HepG2 (cell line): ENCODE measurements around the gene ELOVL6. TPM values are rescaled to one million over a fixed set of nuclear protein-coding genes. Genes with fewer than 3 reads are reported as not detected.

Experiments
- ATF7 ChIP-seq, 2 experiments: fragments of 450-650 bp in 1 of 2; sonication (generic) in 1 of 2; formaldehyde crosslinking in 1 of 2; IDR thresholded peaks; 2 replicates each; pipeline versions ENCODE4 v1.4.0 to v1.6.1; 2016 to 2020; ENCODE audit warnings: antibody characterized with exemption in 1 of 2, mild to moderate bottlenecking in 1 of 2, missing genetic modification reagents in 1 of 2
- DMAP1 ChIP-seq: IDR thresholded peaks from 2 replicates; pipeline ENCODE4 v1.6.1; 2016
- DPF2 ChIP-seq: sonication (generic); formaldehyde crosslinking; IDR thresholded peaks from 2 replicates; pipeline ENCODE4 v1.4.0; 2020; ENCODE audit warnings: mild to moderate bottlenecking, low read depth, missing genetic modification reagents, borderline replicate concordance
- EEA1 ChIP-seq: sonication (generic); formaldehyde crosslinking; IDR thresholded peaks from 2 replicates; pipeline ENCODE4 v1.5.1; 2020; ENCODE audit warnings: mild to moderate bottlenecking, missing genetic modification reagents, borderline replicate concordance
- GATAD1 ChIP-seq: IDR thresholded peaks from 2 replicates; pipeline ENCODE4 v1.6.1; 2016; ENCODE audit warnings: missing genetic modification reagents, missing compliant biosample characterization
- HMG20B ChIP-seq: conservative IDR thresholded peaks from 2 replicates; pipeline ENCODE4 v1.6.1; 2016; ENCODE audit warnings: missing genetic modification reagents, missing compliant biosample characterization
- PRMT3 ChIP-seq: sonication (generic); formaldehyde crosslinking; IDR thresholded peaks from 2 replicates; pipeline ENCODE4 v1.8.1; 2022; ENCODE audit warnings: low read depth, mild to moderate bottlenecking, moderate library complexity, missing genetic modification reagents, borderline replicate concordance
- TBX3 ChIP-seq: fragments of 450-650 bp; IDR thresholded peaks from 2 replicates; pipeline ENCODE4 v1.6.1; 2017; ENCODE audit warnings: antibody characterized with exemption, mild to moderate bottlenecking, inconsistent platforms, borderline replicate concordance
- TOPORS ChIP-seq: sonication (generic); formaldehyde crosslinking; IDR thresholded peaks from 2 replicates; pipeline ENCODE4 v1.8.0; 2023; ENCODE audit warnings: mild to moderate bottlenecking, missing genetic modification reagents
- ZNF24 ChIP-seq: fragments of 450-650 bp; IDR thresholded peaks from 2 replicates; pipeline ENCODE4 v1.6.1; 2017; ENCODE audit warnings: antibody characterized with exemption, mild to moderate bottlenecking
- ZNF556 ChIP-seq: sonication (generic); formaldehyde crosslinking; IDR thresholded peaks from 2 replicates; pipeline ENCODE4 v1.4.0; 2020; ENCODE audit warnings: mild to moderate bottlenecking, missing genetic modification reagents, borderline replicate concordance
- ZNF670 ChIP-seq: sonication (generic); formaldehyde crosslinking; IDR thresholded peaks from 2 replicates; pipeline ENCODE4 v1.8.0; 2022; ENCODE audit warnings: mild to moderate bottlenecking, missing genetic modification reagents, borderline replicate concordance
- ZNF839 ChIP-seq: sonication (generic); formaldehyde crosslinking; IDR thresholded peaks from 2 replicates; pipeline ENCODE4 v1.4.0; 2020; ENCODE audit warnings: missing genetic modification reagents, mild to moderate bottlenecking, borderline replicate concordance
- ZSCAN29 ChIP-seq: sonication (generic); formaldehyde crosslinking; conservative IDR thresholded peaks from 2 replicates; pipeline ENCODE4 v1.4.0; 2020; ENCODE audit warnings: mild to moderate bottlenecking, missing genetic modification reagents
- polyA plus RNA-seq, 8 experiments: library from polyadenylated mRNA; depleted of rRNA in 3 of 8; stranded (reverse) in 7 of 8; unstranded in 1 of 8; fragments of >200 nt; fragmentation: Illumina TruSeq in 4 of 8; extraction: Trizol in 4 of 8; gene quantifications; 2 replicates each; pipeline versions ENCODE4 v1.2.1 to v1.2.3, GENCODE V29; 2011 to 2016; ENCODE audit warnings: low read depth in 4 of 8, missing spikeins in 1 of 8, mixed read lengths in 1 of 8; ENCODE audit not compliant: insufficient read depth in 1 of 8
- total RNA-seq, 5 experiments: library from RNA; depleted of rRNA; stranded (reverse); fragments of >200 nt; fragmentation: Illumina TruSeq; extraction: Trizol; gene quantifications; 2 replicates each; pipeline ENCODE4 v1.2.3, GENCODE V29; 2016; ENCODE audit warnings: low read depth in 1 of 5
- TF ChIP-seq, protein P1 (sequence below): sonication (generic); formaldehyde crosslinking; IDR thresholded peaks from 2 replicates; pipeline ENCODE4 v1.9.0; 2021; ENCODE audit warnings: missing genetic modification reagents, borderline replicate concordance
- TF ChIP-seq, protein P2 (sequence below): sonication (generic); formaldehyde crosslinking; IDR thresholded peaks from 2 replicates; pipeline ENCODE4 v1.4.0; 2020; ENCODE audit warnings: low read depth, mild to moderate bottlenecking, missing genetic modification reagents
- TF ChIP-seq, protein P3 (sequence below): sonication (generic); formaldehyde crosslinking; IDR thresholded peaks from 2 replicates; pipeline ENCODE4 v1.5.0; 2020; ENCODE audit warnings: mild to moderate bottlenecking, low read depth, missing genetic modification reagents, borderline replicate concordance
- TF ChIP-seq, protein P4 (sequence below): sonication (generic); formaldehyde crosslinking; IDR thresholded peaks from 2 replicates; pipeline ENCODE4 v1.4.0; 2020; ENCODE audit warnings: missing genetic modification reagents
- TF ChIP-seq, protein P5 (sequence below): sonication (generic); formaldehyde crosslinking; IDR thresholded peaks from 2 replicates; pipeline ENCODE4 v1.5.0; 2020; ENCODE audit warnings: missing genetic modification reagents, mild to moderate bottlenecking, borderline replicate concordance

ELOVL6 gene
- total and polyA plus RNA-seq, 2 of the 13 experiments (the other 11 are each of a cell fraction or from before 2014, with no cell fraction given): 14.1 to 23.2 TPM

DNA sequence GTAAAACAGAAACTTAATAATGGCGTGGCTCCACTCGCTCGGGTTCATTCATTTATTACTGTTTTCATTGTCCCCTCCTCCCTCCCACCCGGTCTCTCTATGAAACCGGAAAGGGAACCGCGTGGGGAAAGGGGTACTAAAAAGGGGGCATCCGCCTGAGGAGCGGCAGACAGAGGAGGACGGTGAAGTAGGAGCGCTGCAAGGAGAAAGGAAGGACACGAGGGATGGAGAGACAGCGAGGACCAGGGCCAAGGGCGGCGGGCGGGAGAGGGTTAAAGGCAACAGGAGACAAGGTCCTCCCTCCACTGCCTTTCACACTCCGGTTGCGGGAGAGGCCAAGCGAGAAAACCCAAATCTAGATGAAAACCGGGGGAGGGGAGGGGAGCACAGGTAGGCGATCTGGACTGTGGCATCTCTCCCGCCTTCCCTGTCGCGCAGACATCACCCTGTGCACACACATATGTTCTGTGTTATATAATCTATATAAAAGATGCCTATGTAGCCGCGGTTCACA is 829 bp downstream of the ELOVL6 start (continued):
- TF ChIP-seq, protein P1, sequence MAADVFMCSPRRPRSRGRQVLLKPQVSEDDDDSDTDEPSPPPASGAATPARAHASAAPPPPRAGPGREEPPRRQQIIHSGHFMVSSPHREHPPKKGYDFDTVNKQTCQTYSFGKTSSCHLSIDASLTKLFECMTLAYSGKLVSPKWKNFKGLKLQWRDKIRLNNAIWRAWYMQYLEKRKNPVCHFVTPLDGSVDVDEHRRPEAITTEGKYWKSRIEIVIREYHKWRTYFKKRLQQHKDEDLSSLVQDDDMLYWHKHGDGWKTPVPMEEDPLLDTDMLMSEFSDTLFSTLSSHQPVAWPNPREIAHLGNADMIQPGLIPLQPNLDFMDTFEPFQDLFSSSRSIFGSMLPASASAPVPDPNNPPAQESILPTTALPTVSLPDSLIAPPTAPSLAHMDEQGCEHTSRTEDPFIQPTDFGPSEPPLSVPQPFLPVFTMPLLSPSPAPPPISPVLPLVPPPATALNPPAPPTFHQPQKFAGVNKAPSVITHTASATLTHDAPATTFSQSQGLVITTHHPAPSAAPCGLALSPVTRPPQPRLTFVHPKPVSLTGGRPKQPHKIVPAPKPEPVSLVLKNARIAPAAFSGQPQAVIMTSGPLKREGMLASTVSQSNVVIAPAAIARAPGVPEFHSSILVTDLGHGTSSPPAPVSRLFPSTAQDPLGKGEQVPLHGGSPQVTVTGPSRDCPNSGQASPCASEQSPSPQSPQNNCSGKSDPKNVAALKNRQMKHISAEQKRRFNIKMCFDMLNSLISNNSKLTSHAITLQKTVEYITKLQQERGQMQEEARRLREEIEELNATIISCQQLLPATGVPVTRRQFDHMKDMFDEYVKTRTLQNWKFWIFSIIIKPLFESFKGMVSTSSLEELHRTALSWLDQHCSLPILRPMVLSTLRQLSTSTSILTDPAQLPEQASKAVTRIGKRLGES (CRISPR knock-in tag): no peak
- TF ChIP-seq, protein P2, sequence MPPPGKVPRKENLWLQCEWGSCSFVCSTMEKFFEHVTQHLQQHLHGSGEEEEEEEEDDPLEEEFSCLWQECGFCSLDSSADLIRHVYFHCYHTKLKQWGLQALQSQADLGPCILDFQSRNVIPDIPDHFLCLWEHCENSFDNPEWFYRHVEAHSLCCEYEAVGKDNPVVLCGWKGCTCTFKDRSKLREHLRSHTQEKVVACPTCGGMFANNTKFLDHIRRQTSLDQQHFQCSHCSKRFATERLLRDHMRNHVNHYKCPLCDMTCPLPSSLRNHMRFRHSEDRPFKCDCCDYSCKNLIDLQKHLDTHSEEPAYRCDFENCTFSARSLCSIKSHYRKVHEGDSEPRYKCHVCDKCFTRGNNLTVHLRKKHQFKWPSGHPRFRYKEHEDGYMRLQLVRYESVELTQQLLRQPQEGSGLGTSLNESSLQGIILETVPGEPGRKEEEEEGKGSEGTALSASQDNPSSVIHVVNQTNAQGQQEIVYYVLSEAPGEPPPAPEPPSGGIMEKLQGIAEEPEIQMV (CRISPR knock-in tag): no peak
- TF ChIP-seq, protein P3, sequence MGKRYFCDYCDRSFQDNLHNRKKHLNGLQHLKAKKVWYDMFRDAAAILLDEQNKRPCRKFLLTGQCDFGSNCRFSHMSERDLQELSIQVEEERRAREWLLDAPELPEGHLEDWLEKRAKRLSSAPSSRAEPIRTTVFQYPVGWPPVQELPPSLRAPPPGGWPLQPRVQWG: no peak
- no peak for TF ChIP-seq ZNF24
- no peak for TF ChIP-seq ZNF556
- 0 out of 2 replicates have a peak, but pooled peaks have one; percentile 9 for TF ChIP-seq DMAP1
- TF ChIP-seq, protein P4, sequence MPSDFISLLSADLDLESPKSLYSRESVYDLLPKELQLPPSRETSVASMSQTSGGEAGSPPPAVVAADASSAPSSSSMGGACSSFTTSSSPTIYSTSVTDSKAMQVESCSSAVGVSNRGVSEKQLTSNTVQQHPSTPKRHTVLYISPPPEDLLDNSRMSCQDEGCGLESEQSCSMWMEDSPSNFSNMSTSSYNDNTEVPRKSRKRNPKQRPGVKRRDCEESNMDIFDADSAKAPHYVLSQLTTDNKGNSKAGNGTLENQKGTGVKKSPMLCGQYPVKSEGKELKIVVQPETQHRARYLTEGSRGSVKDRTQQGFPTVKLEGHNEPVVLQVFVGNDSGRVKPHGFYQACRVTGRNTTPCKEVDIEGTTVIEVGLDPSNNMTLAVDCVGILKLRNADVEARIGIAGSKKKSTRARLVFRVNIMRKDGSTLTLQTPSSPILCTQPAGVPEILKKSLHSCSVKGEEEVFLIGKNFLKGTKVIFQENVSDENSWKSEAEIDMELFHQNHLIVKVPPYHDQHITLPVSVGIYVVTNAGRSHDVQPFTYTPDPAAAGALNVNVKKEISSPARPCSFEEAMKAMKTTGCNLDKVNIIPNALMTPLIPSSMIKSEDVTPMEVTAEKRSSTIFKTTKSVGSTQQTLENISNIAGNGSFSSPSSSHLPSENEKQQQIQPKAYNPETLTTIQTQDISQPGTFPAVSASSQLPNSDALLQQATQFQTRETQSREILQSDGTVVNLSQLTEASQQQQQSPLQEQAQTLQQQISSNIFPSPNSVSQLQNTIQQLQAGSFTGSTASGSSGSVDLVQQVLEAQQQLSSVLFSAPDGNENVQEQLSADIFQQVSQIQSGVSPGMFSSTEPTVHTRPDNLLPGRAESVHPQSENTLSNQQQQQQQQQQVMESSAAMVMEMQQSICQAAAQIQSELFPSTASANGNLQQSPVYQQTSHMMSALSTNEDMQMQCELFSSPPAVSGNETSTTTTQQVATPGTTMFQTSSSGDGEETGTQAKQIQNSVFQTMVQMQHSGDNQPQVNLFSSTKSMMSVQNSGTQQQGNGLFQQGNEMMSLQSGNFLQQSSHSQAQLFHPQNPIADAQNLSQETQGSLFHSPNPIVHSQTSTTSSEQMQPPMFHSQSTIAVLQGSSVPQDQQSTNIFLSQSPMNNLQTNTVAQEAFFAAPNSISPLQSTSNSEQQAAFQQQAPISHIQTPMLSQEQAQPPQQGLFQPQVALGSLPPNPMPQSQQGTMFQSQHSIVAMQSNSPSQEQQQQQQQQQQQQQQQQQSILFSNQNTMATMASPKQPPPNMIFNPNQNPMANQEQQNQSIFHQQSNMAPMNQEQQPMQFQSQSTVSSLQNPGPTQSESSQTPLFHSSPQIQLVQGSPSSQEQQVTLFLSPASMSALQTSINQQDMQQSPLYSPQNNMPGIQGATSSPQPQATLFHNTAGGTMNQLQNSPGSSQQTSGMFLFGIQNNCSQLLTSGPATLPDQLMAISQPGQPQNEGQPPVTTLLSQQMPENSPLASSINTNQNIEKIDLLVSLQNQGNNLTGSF (CRISPR knock-in tag): no peak
- no peak for TF ChIP-seq ATF7 (IDR thresholded peaks at IDR 0.05)
- no peak for TF ChIP-seq ATF7 (CRISPR knock-in tag; IDR thresholded peaks at IDR 0.05)
- no peak for TF ChIP-seq ZNF839 (CRISPR knock-in tag)
- no peak for TF ChIP-seq DPF2 (CRISPR knock-in tag)
- TF ChIP-seq ZSCAN29 (CRISPR knock-in tag): no peak; the same call in 1 of the 2 replicates
- no peak for TF ChIP-seq ZNF670 (CRISPR knock-in tag)
- no peak for TF ChIP-seq GATAD1 (CRISPR knock-in tag)
- TF ChIP-seq EEA1 (CRISPR knock-in tag): no peak
- TF ChIP-seq PRMT3 (CRISPR knock-in tag): no peak
- TF ChIP-seq HMG20B (CRISPR knock-in tag): no peak
- TF ChIP-seq TOPORS (CRISPR knock-in tag): 0 out of 2 replicates have a peak, but pooled peaks have one; percentile 2
- TF ChIP-seq, protein P5, sequence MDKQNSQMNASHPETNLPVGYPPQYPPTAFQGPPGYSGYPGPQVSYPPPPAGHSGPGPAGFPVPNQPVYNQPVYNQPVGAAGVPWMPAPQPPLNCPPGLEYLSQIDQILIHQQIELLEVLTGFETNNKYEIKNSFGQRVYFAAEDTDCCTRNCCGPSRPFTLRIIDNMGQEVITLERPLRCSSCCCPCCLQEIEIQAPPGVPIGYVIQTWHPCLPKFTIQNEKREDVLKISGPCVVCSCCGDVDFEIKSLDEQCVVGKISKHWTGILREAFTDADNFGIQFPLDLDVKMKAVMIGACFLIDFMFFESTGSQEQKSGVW (CRISPR knock-in tag): no peak
- no peak for TF ChIP-seq TBX3
